Epithelial cell of esophagus (primary cell): ENCODE results near the gene SLC26A1.

ENCODE experiments used
- DNase-seq: peaks from one replicate; pipeline ENCODE4 v3.0.0; 2010; ENCODE audit warnings: low read depth
- H3K4me3 ChIP-seq: 2 replicates; pipeline ENCODE4 v1.5.1; 2011; ENCODE audit warnings: mild to moderate bottlenecking, low read length, control low read depth
- CTCF ChIP-seq: IDR thresholded peaks from 2 replicates; pipeline ENCODE4 v1.5.1; 2011; ENCODE audit warnings: low read depth, mild to moderate bottlenecking, low read length, control low read depth, inconsistent platforms; ENCODE audit not compliant: insufficient read depth; ENCODE audit errors: missing control alignments

The SLC26A1 gene

DNA sequence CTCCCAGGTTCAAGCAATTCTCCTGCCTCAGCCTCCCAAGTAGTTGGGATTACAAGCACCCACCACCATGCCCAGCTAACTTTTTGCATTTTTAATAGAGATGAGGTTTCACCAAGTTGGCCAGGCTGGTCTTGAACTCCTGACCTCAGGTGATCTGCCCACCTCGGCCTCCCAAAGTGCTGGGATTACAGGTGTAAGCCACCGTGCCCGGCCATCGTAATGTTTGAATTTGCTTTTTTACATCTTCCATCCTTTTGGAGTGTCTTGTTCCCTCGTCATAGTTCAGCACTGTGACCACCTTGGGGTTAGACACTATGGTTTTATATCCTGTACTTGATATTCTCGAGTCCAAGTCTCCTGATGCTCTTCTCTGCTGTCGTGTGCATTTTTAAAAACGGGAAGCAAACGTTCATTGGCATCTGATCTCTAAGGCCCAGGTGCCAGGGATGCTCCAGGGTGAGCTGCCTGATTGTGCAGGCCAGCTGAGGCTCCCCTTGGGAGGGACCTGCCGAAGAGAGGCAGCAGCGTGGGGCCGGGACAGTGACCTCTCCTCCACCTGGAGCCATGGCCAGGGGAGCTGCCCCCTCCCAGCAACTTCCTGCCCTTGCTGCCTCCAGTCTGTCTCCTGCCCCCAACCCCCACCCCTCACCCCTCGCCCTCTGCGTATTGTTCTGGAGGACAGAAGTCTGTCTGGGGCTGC, 36.5 kb downstream of the SLC26A1 start:
- no peak overlapping the region for H3K4me3 ChIP-seq
- no peak for DNase-seq
- TF ChIP-seq CTCF = no peak

GRCh38 chr4:955931-956381, 37.2 kb downstream of the SLC26A1 start:
- no peak overlapping the region for H3K4me3 ChIP-seq
- no peak for TF ChIP-seq CTCF
- no peak for DNase-seq

DNA sequence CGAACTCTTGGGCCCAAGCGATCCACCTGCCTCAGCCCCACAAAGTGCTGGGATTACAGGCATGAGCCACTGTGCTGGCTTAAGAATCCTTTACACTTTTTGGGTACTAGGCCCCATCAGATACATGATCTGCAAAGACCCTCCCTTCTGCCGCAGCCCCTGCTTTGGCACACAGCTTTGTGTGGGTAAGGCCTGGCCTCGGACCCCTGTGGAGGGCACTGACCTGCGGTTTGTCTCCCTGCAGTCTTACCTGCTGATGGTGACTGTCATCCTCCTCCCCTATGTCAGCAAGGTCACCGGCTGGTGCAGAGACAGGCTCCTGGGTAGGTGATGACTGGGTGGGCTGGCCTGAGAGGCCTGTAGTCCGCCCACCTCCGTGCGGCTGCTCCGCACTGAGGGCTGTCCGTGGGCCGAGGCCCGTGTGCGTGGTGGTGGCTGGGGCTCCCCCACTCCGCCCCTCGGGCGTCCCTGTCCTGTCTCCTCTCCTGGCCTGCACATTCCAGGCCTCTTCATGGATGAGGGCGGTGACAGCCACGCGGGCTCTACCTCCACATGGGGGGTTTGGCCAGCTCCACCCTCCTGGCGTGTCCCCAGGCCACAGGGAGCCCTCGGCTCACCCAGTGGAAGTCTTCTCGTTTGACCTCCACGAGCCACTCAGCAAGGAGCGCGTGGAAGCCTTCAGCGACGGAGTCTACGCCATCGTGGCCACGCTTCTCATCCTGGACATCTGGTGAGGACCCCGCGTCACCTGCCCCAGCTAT, 37.9 kb downstream of the SLC26A1 start:
- H3K4me3 ChIP-seq = no peak overlapping the region
- no peak for TF ChIP-seq CTCF
- DNase-seq = no peak

- no peak for DNase-seq
- no peak for TF ChIP-seq CTCF
- H3K4me3 ChIP-seq = no peak overlapping the region
These were observed 38.8 kb downstream of the SLC26A1 start for GRCh38 chr4:954211-955020.

GRCh38 chr4:953574-953915, 39.7 kb downstream of the SLC26A1 start:
- H3K4me3 ChIP-seq = no peak overlapping the region
- no peak for DNase-seq
- TF ChIP-seq CTCF = no peak

DNA sequence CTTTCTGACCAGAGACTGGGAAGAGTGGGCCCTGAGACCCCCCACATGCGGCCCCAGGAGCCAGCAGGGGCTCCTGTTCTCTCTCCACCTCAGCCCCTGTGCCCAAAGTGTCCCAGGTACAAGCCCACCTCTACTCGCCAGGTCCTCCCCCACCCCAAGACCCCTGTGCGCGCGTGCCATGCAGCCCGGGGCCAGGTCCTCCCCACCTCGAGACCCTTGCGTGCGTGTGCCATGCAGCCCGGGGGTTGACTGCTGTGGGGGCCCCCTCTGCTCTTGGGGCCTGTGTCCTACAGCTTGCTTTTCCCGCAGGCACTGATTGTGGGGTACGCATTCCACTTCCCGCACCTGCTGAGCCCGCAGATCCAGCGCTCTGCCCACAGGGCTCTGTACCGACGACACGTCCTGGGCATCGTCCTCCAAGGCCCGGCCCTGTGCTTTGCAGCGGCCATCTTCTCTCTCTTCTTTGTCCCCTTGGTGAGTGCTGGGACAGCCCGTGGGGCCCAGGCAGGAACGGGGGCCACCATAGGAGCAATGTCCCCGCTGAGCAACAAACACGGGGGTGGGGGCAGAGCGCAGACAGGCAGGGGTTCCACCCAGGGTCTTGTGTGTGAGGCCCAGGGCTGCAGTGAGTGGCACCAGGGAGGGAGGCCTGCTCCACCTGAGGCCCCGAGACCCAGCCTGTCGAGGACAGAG, 40.2 kb downstream of the SLC26A1 start:
- DNase-seq = no peak
- no peak overlapping the region for H3K4me3 ChIP-seq
- TF ChIP-seq CTCF = no peak
